HL-60 (cell line): ENCODE results near the gene FTO.

Experiments used
- CTCF ChIP-seq: IDR thresholded peaks from one replicate; pipeline ENCODE4 v1.5.1; 2011; ENCODE audit warnings: low read length, control low read depth, inconsistent platforms; ENCODE audit not compliant: insufficient read depth
- GABPA ChIP-seq: IDR thresholded peaks from 2 replicates; pipeline ENCODE4 v1.6.1; 2012; ENCODE audit warnings: low read depth
- POLR2AphosphoS5 ChIP-seq: IDR thresholded peaks from 2 replicates; pipeline ENCODE4 v1.6.1; 2012; ENCODE audit warnings: low read depth

GRCh38 chr16:54053891-54054820 lies 350.2 kb downstream of the FTO start:
- TF ChIP-seq CTCF (no peak), POLR2AphosphoS5 (no peak), GABPA (no peak)
